ENCODE results near the gene WDR7. TPM values are rescaled to one million over a fixed set of nuclear protein-coding genes. Genes with fewer than 3 reads are reported as not detected.

Gene WDR7
- total and polyA plus RNA-seq, 2 of the 4 experiments (the other 2 are of a cell fraction): 3.7 to 23.3 TPM

GRCh38 chr18:57014772-57015413 is 363.7 kb downstream of the WDR7 start:
- Histone ChIP-seq H3K4me2 (ENCODE audit: low read depth, low read length) (no peak overlapping the region), H3K27me3 (ENCODE audit: control insufficient read depth, insufficient read depth, low read length) (no peaks in the 10 kb centered on the region), H3K79me1 (ENCODE audit: low read depth in 1 of 2, low read length in 2 of 2) (no peaks in the 10 kb centered on the region), H2AK9ac (replicated peaks; ENCODE audit: low read depth, low read length, poor library complexity) (no peak overlapping the region), H3K9me3 (ENCODE audit: control insufficient read depth, insufficient read depth, low read length) (no peaks in the 10 kb centered on the region), H2BK120ac (ENCODE audit: low read depth, low read length) (no peak overlapping the region), H3K27ac (ENCODE audit: insufficient read depth, low read length) (no peak overlapping the region), H2AFZ (replicated peaks; ENCODE audit: low read length, poor library complexity) (no peak overlapping the region), H3K56ac (ENCODE audit: extremely low read depth, insufficient read depth, low read length) (no peak overlapping the region), H3K18ac (ENCODE audit: low read depth, low read length) (no peak overlapping the region), H3K4ac (ENCODE audit: low read depth, low read length) (no peak overlapping the region), H3K9me1 (ENCODE audit: insufficient read depth, low read length) (peaks cover under 1% of the 10 kb centered on the region), H4K5ac (ENCODE audit: low read depth, low read length) (no peak overlapping the region), H3K14ac (replicated peaks; ENCODE audit: low read depth, low read length) (no peak overlapping the region), H3K23ac (ENCODE audit: low read depth, low read length) (no peak overlapping the region), H2BK15ac (ENCODE audit: low read depth, low read length) (no peak overlapping the region), H2BK20ac (ENCODE audit: low read depth, low read length) (no peak overlapping the region), H4K91ac (ENCODE audit: insufficient read depth, low read depth, low read length) (no peak overlapping the region), H3K36me3 (ENCODE audit: control insufficient read depth, insufficient read depth, low read length) (no peaks in the 10 kb centered on the region), H4K20me1 (ENCODE audit: insufficient read depth, low read length) (no peaks in the 10 kb centered on the region), H4K8ac (ENCODE audit: low read depth in 2 of 2, low read length in 2 of 2) (no peak overlapping the region), H2AK5ac (ENCODE audit: low read depth, low read length) (no peak overlapping the region), H3K9ac (ENCODE audit: low read depth, low read length) (no peak overlapping the region), H2BK5ac (ENCODE audit: low read depth, low read length, poor library complexity, severe bottlenecking) (no peak overlapping the region), H3K4me1 (ENCODE audit: control insufficient read depth, insufficient read depth, low read length) (no peaks in the 10 kb centered on the region), H3K4me3 (ENCODE audit: insufficient read depth, low read depth, low read length) (no peak overlapping the region)
- ATAC-seq (ENCODE audit: low read depth): no peak
- ChIA-PET POLR2A (ENCODE audit: unreplicated experiment) (no interaction called here), CTCF (interaction anchor here (0.5 to 0.6 kb wide), 2 partner anchors 10 to 644 kb away, joined by 3 read pairs; no protein-coding TSS in a partner anchor)
- in situ Hi-C loops (cut with MboI; ENCODE audit: low sequenced_read_pairs) (no loop called here), dilution Hi-C loops (cut with HindIII; ENCODE audit: low sequenced_read_pairs, unreplicated experiment) (no loop called here), intact Hi-C loops (cut with micrococcal nuclease) (no loop called here)
- DNase-seq: no peak
- no TSS peak for BruUV-seq (replicated peaks)
- TF ChIP-seq CHD1 (IDR thresholded peaks at IDR 0.05; ENCODE audit: low read depth, low read length) (no peak), POLR2A (IDR thresholded peaks at IDR 0.05; ENCODE audit: low read depth, low read length) (no peak), RFX5 (IDR thresholded peaks at IDR 0.05; ENCODE audit: low read depth, low read length) (no peak), MAZ (IDR thresholded peaks at IDR 0.05; ENCODE audit: borderline replicate concordance, low read depth, low read length) (no peak), RCOR1 (IDR thresholded peaks at IDR 0.05; ENCODE audit: insufficient replicate concordance, low read length) (no peak), RAD21 (IDR thresholded peaks at IDR 0.05; ENCODE audit: low read length) (no peak), ELK1 (IDR thresholded peaks at IDR 0.05; ENCODE audit: borderline replicate concordance, low read depth, low read length) (no peak), SMC3 (IDR thresholded peaks at IDR 0.05; ENCODE audit: low read depth, low read length) (no peak), MXI1 (IDR thresholded peaks at IDR 0.05; ENCODE audit: borderline replicate concordance, low read depth, low read length) (no peak), CEBPB (IDR thresholded peaks at IDR 0.05; ENCODE audit: low read depth, low read length) (no peak), USF2 (IDR thresholded peaks at IDR 0.05; ENCODE audit: low read depth, low read length) (no peak)
- no CpG with 5 or more reads among the region's 4 CpGs for WGBS, 2 experiments (ENCODE audit: extremely low coverage in 2 of 2, insufficient read length in 1 of 2)
